Omental fat pad (tissue), 4 donors: ENCODE measurements around the gene CCDC197. TPM values are rescaled to one million over a fixed set of nuclear protein-coding genes. Genes with fewer than 3 reads are reported as not detected.

Experiments used
- ATAC-seq: fragments of 150-250 bp; one replicate; pipeline ENCODE4 v1.9.1; 2016; ENCODE audit warnings: mild to moderate bottlenecking, moderate library complexity; ENCODE audit not compliant: low FRiP score
- DNase-seq: peaks from one replicate; pipeline ENCODE4 v3.0.0-alpha.2; 2019; ENCODE audit warnings: low spot score
- total RNA-seq, 4 donors: library from RNA; depleted of rRNA; stranded (reverse); fragments of >200 nt; gene quantifications; one replicate each; pipeline ENCODE4 v1.1.0, GENCODE V29; 2016
- TF ChIP-seq, protein P1 (sequence below), 3 donors: fragments of 450-650 bp; IDR thresholded peaks; one replicate each; pipeline ENCODE4 v1.5.1; 2016 to 2017; ENCODE audit warnings: antibody characterized with exemption in 3 of 3, mild to moderate bottlenecking in 3 of 3, moderate library complexity in 2 of 3

The CCDC197 gene
- total RNA-seq, 4 donors from 2014 or later = not detected

DNA sequence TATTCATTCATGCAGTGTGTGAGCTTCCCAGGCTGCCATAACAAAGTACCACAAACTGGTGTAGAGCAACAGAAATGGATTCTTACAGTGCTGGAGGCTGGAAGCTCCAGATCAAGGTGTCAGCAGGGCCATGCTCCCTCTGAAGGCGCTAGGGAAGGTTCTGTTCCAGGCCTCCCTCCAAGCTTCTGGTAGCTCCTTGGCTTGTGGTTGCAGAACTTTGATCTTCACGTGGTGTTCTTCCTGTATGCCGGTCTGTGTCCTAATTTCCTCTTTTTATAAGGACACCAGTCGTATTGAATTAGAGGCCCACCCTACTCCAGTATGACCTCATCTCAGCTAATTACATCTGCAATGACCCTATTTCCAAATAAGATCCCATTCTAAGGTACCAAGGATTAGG lies 32.2 kb downstream of the CCDC197 start:
- no peak for ATAC-seq
- TF ChIP-seq, protein P1, sequence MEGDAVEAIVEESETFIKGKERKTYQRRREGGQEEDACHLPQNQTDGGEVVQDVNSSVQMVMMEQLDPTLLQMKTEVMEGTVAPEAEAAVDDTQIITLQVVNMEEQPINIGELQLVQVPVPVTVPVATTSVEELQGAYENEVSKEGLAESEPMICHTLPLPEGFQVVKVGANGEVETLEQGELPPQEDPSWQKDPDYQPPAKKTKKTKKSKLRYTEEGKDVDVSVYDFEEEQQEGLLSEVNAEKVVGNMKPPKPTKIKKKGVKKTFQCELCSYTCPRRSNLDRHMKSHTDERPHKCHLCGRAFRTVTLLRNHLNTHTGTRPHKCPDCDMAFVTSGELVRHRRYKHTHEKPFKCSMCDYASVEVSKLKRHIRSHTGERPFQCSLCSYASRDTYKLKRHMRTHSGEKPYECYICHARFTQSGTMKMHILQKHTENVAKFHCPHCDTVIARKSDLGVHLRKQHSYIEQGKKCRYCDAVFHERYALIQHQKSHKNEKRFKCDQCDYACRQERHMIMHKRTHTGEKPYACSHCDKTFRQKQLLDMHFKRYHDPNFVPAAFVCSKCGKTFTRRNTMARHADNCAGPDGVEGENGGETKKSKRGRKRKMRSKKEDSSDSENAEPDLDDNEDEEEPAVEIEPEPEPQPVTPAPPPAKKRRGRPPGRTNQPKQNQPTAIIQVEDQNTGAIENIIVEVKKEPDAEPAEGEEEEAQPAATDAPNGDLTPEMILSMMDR (IDR thresholded peaks at IDR 0.05) = no peak
- no peak for DNase-seq

- DNase-seq = no peak
- TF ChIP-seq, protein P1 (IDR thresholded peaks at IDR 0.05) = no peak
- no peak for ATAC-seq
Measured at GRCh38 chr14:94029671-94030203, 32.6 kb downstream of the CCDC197 start.

GRCh38 chr14:94030571-94030970 lies 33.5 kb downstream of the CCDC197 start:
- ATAC-seq (no peak), DNase-seq (no peak)
- TF ChIP-seq, protein P1 (IDR thresholded peaks at IDR 0.05) = no peak

GRCh38 chr14:94031161-94031882 lies 34.2 kb downstream of the CCDC197 start:
- DNase-seq (no peak), ATAC-seq (no peak)
- TF ChIP-seq, protein P1 (IDR thresholded peaks at IDR 0.05) = no peak

- ATAC-seq (no peak), DNase-seq (no peak)
- TF ChIP-seq, protein P1 (IDR thresholded peaks at IDR 0.05) = no peak
Measured at GRCh38 chr14:94031883-94032279, 34.8 kb downstream of the CCDC197 start.

DNA sequence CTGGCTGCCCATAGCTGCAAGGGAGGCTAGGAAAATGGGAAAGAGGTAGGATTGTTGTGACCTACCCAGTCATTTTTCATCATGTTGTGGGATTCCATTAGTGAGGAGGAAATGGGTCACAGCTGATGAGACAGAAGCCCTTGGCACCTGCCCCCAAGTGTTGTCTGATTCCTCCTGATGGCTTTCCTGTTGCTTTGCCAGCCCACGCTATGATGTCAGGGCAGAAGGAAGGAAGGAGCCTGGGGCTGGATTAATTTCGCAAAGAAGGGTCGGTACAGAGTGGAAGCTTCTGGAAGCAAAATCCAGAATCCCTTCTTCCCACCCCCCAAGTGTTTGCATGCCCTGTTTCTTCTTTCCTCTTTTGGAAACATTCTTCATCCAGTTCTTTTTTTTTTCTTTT lies 37.8 kb downstream of the CCDC197 start:
- TF ChIP-seq, protein P1 (IDR thresholded peaks at IDR 0.05) = no peak
- DNase-seq = no peak
- ATAC-seq = no peak
